NB4 (cell line): ENCODE results near the gene JMJD8.

Source experiments
- CTCF ChIP-seq: IDR thresholded peaks from one replicate; pipeline ENCODE4 v1.5.1; 2012; ENCODE audit warnings: low read depth, low read length
- MAX ChIP-seq: IDR thresholded peaks from 2 replicates; pipeline ENCODE4 v1.6.1; 2011; ENCODE audit warnings: low read depth, low read length
- MYC ChIP-seq: IDR thresholded peaks from 2 replicates; pipeline ENCODE4 v1.6.1; 2011; ENCODE audit warnings: low read depth, low read length
- POLR2A ChIP-seq: IDR thresholded peaks from 2 replicates; pipeline ENCODE4 v1.6.1; 2011; ENCODE audit warnings: mild to moderate bottlenecking; ENCODE audit not compliant: insufficient read length; ENCODE audit errors: extremely low read depth

GRCh38 chr16:678858-679813 is 5.0 kb downstream of the JMJD8 start:
- TF ChIP-seq CTCF (no peak), POLR2A (peak; percentile 37), MYC (peak; percentile 30; the same call in 1 of the 2 replicates), MAX (peak; percentile 58; the same call in 1 of the 2 replicates)
